OCI-LY7 (cell line): ENCODE measurements around the gene DLGAP4. TPM values are rescaled to one million over a fixed set of nuclear protein-coding genes. Genes with fewer than 3 reads are reported as not detected.
A peak's percentile ranks its signal among the peaks of the same experiment; 100 is the strongest.

Experiments
- BruUV-seq: library from RNA; stranded (reverse); fragments of 400-500 nt; replicated peaks from 2 replicates; lab custom pipeline; 2021; lab: Mats Ljungman, UMichigan
- CTCF ChIA-PET: fragments of 300-600 bp; sonication (Branson Sonifier 250); formaldehyde crosslinking; loops from one replicate; lab custom pipeline; 2022; ENCODE audit warnings: antibody characterized with exemption; ENCODE audit not compliant: unreplicated experiment; lab: Charles Lee
- POLR2A ChIA-PET: fragments of 300-600 bp; sonication (Branson Sonifier 250); formaldehyde crosslinking; loops from one replicate; lab custom pipeline; 2022; ENCODE audit warnings: antibody characterized with exemption; lab: Charles Lee
- DNase-seq: peaks from one replicate; pipeline ENCODE4 v3.0.0-alpha.2; 2015; ENCODE audit warnings: low spot score
- H2AFZ ChIP-seq: fragments of 200-600 bp; sonication (generic), shearing (Covaris generic); 2 replicates; pipeline ENCODE4 v1.6.1; 2014; ENCODE audit warnings: mild to moderate bottlenecking, antibody characterized with exemption, low read length, moderate library complexity
- H3K27ac ChIP-seq: fragments of 200-600 bp; sonication (generic); 2 replicates; pipeline ENCODE4 v1.5.1; 2014; ENCODE audit warnings: mixed run types, low read depth, mild to moderate bottlenecking, moderate library complexity, low read length, inconsistent platforms; ENCODE audit not compliant: poor library complexity, severe bottlenecking
- H3K36me3 ChIP-seq: fragments of 200-600 bp; sonication (generic); 2 replicates; pipeline ENCODE4 v1.6.1; 2014; ENCODE audit warnings: mild to moderate bottlenecking, antibody characterized with exemption, low read length, moderate library complexity, mixed read lengths; ENCODE audit not compliant: insufficient read depth
- H3K4me1 ChIP-seq: fragments of 200-600 bp; sonication (generic); 2 replicates; pipeline ENCODE4 v1.5.1; 2014; ENCODE audit warnings: mild to moderate bottlenecking, low read length; ENCODE audit not compliant: insufficient read depth, poor library complexity, severe bottlenecking
- H3K4me2 ChIP-seq: fragments of 200-600 bp; sonication (generic); 2 replicates; pipeline ENCODE4 v1.6.1; 2014; ENCODE audit warnings: mild to moderate bottlenecking, low read length
- H3K4me3 ChIP-seq: fragments of 200-600 bp; sonication (generic); 2 replicates; pipeline ENCODE4 v1.5.1; 2014; ENCODE audit warnings: mild to moderate bottlenecking, low read depth, low read length; ENCODE audit not compliant: poor library complexity, severe bottlenecking
- H3K79me2 ChIP-seq: fragments of 200-600 bp; sonication (generic); 2 replicates; pipeline ENCODE4 v1.6.1; 2016; ENCODE audit warnings: low read depth, mild to moderate bottlenecking, low read length, moderate library complexity, mixed read lengths; ENCODE audit not compliant: insufficient read depth
- H3K9me2 ChIP-seq: fragments of 200-600 bp; sonication (generic); 2 replicates; pipeline ENCODE4 v1.6.1; 2016; ENCODE audit warnings: mild to moderate bottlenecking, low read length, mixed read lengths; ENCODE audit not compliant: insufficient read depth
- H3K9me3 ChIP-seq: fragments of 200-600 bp; sonication (generic); 2 replicates; pipeline ENCODE4 v1.6.1; 2014; ENCODE audit warnings: mild to moderate bottlenecking, mixed run types, low read length, mixed read lengths
- H4K20me1 ChIP-seq: fragments of 200-600 bp; sonication (generic); 2 replicates; pipeline ENCODE4 v1.6.1; 2014; ENCODE audit warnings: mild to moderate bottlenecking, antibody characterized with exemption, low read length, moderate library complexity, mixed read lengths; ENCODE audit not compliant: insufficient read depth
- EZH2phosphoT487 ChIP-seq: fragments of 200-600 bp; sonication (generic); IDR thresholded peaks from 2 replicates; pipeline ENCODE4 v1.6.1; 2018; ENCODE audit warnings: low read depth, borderline replicate concordance, mild to moderate bottlenecking, mixed run types, antibody characterized with exemption, low read length, moderate library complexity, mixed read lengths
- intact Hi-C: fragments of 100-400 bp; cut with micrococcal nuclease; formaldehyde crosslinking; loops from one replicate; pipeline ENCODE4 v1.10.0; 2022; ENCODE audit not compliant: unreplicated experiment
- total RNA-seq, 2 experiments: library from RNA; depleted of rRNA in 1 of 2; stranded (reverse); fragments of >200 nt in 1 of 2; shearing (Covaris generic) in 1 of 2; gene quantifications; 2 replicates each; pipeline ENCODE4 v1.2.3, GENCODE V29; 2014 to 2022
- TF ChIP-seq, protein P1 (sequence below): fragments of 200-600 bp; sonication (generic); conservative IDR thresholded peaks from 2 replicates; pipeline ENCODE4 v1.5.1; 2014; ENCODE audit warnings: mild to moderate bottlenecking, antibody characterized with exemption, low read length, moderate library complexity, mixed read lengths

Gene DLGAP4
- total RNA-seq, 2 experiments from 2014 or later: 7.7 to 41.6 TPM

DNA sequence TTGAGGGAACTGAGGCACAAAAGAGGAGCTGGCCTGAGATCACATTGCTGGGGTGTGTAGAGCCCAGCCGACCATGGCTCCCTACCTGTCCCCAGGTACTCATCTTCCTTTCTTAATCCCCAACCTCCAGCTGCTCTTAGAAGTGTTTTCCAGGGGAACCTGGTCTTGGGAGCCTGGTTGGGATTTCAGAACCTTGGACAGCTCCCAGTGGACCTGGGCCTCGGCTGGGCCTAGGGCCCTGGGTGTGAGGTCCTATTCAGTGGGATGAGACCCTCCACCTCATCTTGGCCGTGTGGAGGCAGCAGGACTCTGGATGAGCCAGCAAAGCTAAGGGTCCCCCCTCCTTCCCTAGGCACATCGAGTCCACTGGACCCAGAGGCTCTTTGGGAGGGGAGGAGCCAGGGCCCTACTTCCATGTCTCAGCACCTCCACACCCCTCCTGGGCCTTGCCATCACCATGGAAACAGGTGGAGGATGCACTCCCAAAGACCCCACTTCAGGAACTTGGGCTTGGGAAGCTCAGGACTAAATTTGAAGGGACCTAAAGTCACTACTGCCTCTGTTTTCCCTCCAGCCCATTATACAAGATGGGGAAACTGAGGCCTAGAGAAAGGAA lies 38.5 kb downstream of the DLGAP4 start:
- BruUV-seq: no TSS peak
- no peaks in the 10 kb centered on the region for H3K9me2 ChIP-seq
- peak; percentile 33 for DNase-seq
- H3K4me1 ChIP-seq: no peaks in the 10 kb centered on the region
- H3K9me3 ChIP-seq: no peaks in the 10 kb centered on the region
- TF ChIP-seq EZH2phosphoT487: no peak
- TF ChIP-seq, protein P1, sequence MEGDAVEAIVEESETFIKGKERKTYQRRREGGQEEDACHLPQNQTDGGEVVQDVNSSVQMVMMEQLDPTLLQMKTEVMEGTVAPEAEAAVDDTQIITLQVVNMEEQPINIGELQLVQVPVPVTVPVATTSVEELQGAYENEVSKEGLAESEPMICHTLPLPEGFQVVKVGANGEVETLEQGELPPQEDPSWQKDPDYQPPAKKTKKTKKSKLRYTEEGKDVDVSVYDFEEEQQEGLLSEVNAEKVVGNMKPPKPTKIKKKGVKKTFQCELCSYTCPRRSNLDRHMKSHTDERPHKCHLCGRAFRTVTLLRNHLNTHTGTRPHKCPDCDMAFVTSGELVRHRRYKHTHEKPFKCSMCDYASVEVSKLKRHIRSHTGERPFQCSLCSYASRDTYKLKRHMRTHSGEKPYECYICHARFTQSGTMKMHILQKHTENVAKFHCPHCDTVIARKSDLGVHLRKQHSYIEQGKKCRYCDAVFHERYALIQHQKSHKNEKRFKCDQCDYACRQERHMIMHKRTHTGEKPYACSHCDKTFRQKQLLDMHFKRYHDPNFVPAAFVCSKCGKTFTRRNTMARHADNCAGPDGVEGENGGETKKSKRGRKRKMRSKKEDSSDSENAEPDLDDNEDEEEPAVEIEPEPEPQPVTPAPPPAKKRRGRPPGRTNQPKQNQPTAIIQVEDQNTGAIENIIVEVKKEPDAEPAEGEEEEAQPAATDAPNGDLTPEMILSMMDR: no peak
- no peak overlapping the region for H3K27ac ChIP-seq
- no peak overlapping the region for H2AFZ ChIP-seq
- no peaks in the 10 kb centered on the region for H3K36me3 ChIP-seq
- intact Hi-C loops: no loop called here
- H3K4me3 ChIP-seq: no peak overlapping the region
- H3K4me2 ChIP-seq: no peak overlapping the region
- H4K20me1 ChIP-seq: no peaks in the 10 kb centered on the region
- CTCF ChIA-PET: no interaction called here
- POLR2A ChIA-PET: no interaction called here
- H3K79me2 ChIP-seq: no peaks in the 10 kb centered on the region

DNA sequence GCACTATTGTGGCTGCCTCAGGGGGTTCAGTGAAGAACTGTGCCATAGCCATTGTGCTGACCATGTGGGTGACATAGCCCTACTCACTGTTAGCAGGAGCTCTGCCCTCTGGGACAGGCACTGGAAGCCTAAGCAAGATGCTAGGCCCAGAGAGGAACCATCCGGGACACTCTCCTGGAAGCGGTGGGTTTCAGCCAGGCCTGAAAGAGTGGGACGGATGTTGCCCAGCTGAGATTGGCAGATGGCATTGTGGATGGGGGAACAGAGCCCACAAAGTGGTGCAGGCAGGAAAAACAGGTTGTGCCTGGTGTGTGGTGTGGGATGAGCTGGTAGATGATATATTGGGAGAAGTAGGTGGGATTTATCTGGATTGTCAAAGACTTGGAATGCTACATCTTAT lies 40.1 kb downstream of the DLGAP4 start:
- H2AFZ ChIP-seq: no peak overlapping the region
- H4K20me1 ChIP-seq: no peaks in the 10 kb centered on the region
- CTCF ChIA-PET: no interaction called here
- TF ChIP-seq, protein P1: no peak
- no peak for TF ChIP-seq EZH2phosphoT487
- no peaks in the 10 kb centered on the region for H3K36me3 ChIP-seq
- no peak overlapping the region for H3K4me2 ChIP-seq
- intact Hi-C loops: no loop called here
- no peaks in the 10 kb centered on the region for H3K9me2 ChIP-seq
- H3K4me1 ChIP-seq: no peaks in the 10 kb centered on the region
- no peak for DNase-seq
- no peaks in the 10 kb centered on the region for H3K9me3 ChIP-seq
- no peaks in the 10 kb centered on the region for H3K79me2 ChIP-seq
- no peak overlapping the region for H3K27ac ChIP-seq
- POLR2A ChIA-PET: no interaction called here
- H3K4me3 ChIP-seq: no peak overlapping the region
- no TSS peak for BruUV-seq

DNA sequence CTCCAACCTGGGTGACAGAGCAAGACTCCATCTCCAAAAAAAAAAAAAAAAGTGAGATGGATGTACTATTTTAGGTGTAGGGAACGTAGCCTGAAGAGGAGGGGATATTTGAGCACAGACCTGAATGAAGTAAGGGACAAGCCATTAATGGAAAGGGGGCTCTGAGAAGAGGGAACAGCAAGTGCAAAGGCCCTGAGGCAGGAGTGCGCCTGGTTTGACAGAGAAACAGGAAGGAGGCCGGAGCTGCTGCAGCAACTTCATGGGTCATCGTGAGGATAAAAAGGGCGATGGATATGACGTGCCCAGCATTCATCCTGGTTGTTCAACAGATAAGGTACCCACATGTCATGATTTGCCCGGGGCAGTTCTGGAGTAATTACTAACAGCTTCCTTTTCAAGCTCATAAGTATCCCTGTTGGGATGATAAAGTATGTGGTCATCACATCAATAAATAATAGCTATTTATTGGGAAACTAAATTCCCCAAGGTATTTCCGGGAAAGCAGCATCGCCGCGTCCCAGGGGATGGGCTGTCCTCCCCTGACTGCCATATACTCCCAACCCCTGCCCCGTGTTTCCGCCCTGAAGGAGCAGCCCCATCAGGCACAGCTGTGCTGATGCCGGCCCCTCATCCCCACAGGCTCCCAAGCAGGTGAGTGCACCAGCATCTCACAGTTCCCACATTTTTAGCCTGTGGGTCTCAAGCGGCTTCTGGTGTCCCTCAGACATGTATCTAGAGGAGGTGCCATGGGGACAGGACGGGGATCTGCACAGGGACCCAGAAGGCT lies 43.4 kb downstream of the DLGAP4 start:
- H3K4me2 ChIP-seq: no peak overlapping the region
- no peaks in the 10 kb centered on the region for H3K36me3 ChIP-seq
- H2AFZ ChIP-seq: no peak overlapping the region
- no peak for TF ChIP-seq EZH2phosphoT487
- TF ChIP-seq, protein P1: no peak
- ChIA-PET CTCF (no interaction called here), POLR2A (interaction anchor here (0.7 kb wide), 1 partner anchor 243 kb away, joined by 3 read pairs; no protein-coding TSS in a partner anchor)
- intact Hi-C loops: no loop called here
- H3K9me3 ChIP-seq: no peaks in the 10 kb centered on the region
- H3K4me3 ChIP-seq: no peak overlapping the region
- H3K4me1 ChIP-seq: no peaks in the 10 kb centered on the region
- H3K27ac ChIP-seq: no peak overlapping the region
- H3K9me2 ChIP-seq: no peaks in the 10 kb centered on the region
- no TSS peak for BruUV-seq
- DNase-seq: no peak
- no peaks in the 10 kb centered on the region for H3K79me2 ChIP-seq
- H4K20me1 ChIP-seq: no peaks in the 10 kb centered on the region
